NCI-H2227 (cell line): Measurements from ENCODE around the gene CNKSR1.

ENCODE experiments used
- DNase-seq: peaks from one replicate; lab custom pipeline; 2025; ENCODE audit not compliant: unreplicated experiment; lab: John Stamatoyannopoulos, UW

Gene CNKSR1

GRCh38 chr1:26182383-26182696 is 5.0 kb downstream of the CNKSR1 start:
- DNase-seq: no peak

- DNase-seq: no peak
Observed at GRCh38 chr1:26184086-26184485, 6.8 kb downstream of the CNKSR1 start.

GRCh38 chr1:26184883-26185282 is 7.6 kb downstream of the CNKSR1 start:
- no peak for DNase-seq

GRCh38 chr1:26187882-26188281 is 10.6 kb downstream of the CNKSR1 start:
- no peak for DNase-seq

GRCh38 chr1:26188477-26188876 is 11.2 kb downstream of the CNKSR1 start:
- no peak for DNase-seq

- DNase-seq: no peak
Observed at GRCh38 chr1:26189331-26189730, 12.0 kb downstream of the CNKSR1 start.

GRCh38 chr1:26189751-26190275 is 12.5 kb downstream of the CNKSR1 start:
- DNase-seq: no peak

- no peak for DNase-seq
Observed at GRCh38 chr1:26190373-26190987, 13.2 kb downstream of the CNKSR1 start, which contains the start of gene CATSPER4. CATSPER4 (plus strand) TSS chr1:26190602; CDS start chr1:26190628, 26 bp downstream.

GRCh38 chr1:26191739-26192138 is 14.4 kb downstream of the CNKSR1 start:
- DNase-seq: no peak

GRCh38 chr1:26195805-26196204 is 18.5 kb downstream of the CNKSR1 start:
- no peak for DNase-seq

GRCh38 chr1:26197301-26197700 is 20.0 kb downstream of the CNKSR1 start:
- DNase-seq: no peak

- DNase-seq: no peak
Observed at GRCh38 chr1:26197813-26198212, 20.5 kb downstream of the CNKSR1 start.

GRCh38 chr1:26200413-26200812 is 23.1 kb downstream of the CNKSR1 start:
- DNase-seq: no peak

GRCh38 chr1:26203642-26204318 is 26.5 kb downstream of the CNKSR1 start:
- DNase-seq: no peak

- no peak for DNase-seq
Observed at GRCh38 chr1:26210147-26210870, 33.0 kb downstream of the CNKSR1 start.

GRCh38 chr1:26212726-26213125 is 35.4 kb downstream of the CNKSR1 start:
- no peak for DNase-seq

GRCh38 chr1:26213335-26213905 is 36.1 kb downstream of the CNKSR1 start:
- no peak for DNase-seq

- no peak for DNase-seq
Observed at GRCh38 chr1:26215246-26215645, 38.0 kb downstream of the CNKSR1 start.

- DNase-seq: no peak
Observed at GRCh38 chr1:26218906-26219494, 41.7 kb downstream of the CNKSR1 start.

- DNase-seq: peak; percentile 41
Observed at GRCh38 chr1:26220199-26220912, 43.1 kb downstream of the CNKSR1 start.

- no peak for DNase-seq
Observed at GRCh38 chr1:26221094-26221493, 43.8 kb downstream of the CNKSR1 start.
